Measurements from ENCODE around the gene INPP5D.

INPP5D gene

GRCh38 chr2:233201258-233202013 is 141.3 kb downstream of the INPP5D start:
- DNase-seq = no peak
- H3K9me3 ChIP-seq (ENCODE audit: insufficient read depth, low read length, severe bottlenecking) = no peaks in the 10 kb centered on the region

GRCh38 chr2:233202531-233202944 is 142.4 kb downstream of the INPP5D start:
- Histone ChIP-seq H2AFZ (ENCODE audit: low read depth, low read length) (no peak overlapping the region), H3K4me1 (ENCODE audit: insufficient read depth, low read length) (no peaks in the 10 kb centered on the region), H3K9ac (ENCODE audit: low read depth, low read length) (no peak overlapping the region), H3K27ac (ENCODE audit: low read length) (no peak overlapping the region), H3K79me2 (ENCODE audit: insufficient read depth, low read length) (no peaks in the 10 kb centered on the region), H3K36me3 (ENCODE audit: insufficient read depth, low read length) (peaks cover 39% of the 10 kb centered on the region), H3K4me2 (ENCODE audit: insufficient read depth, low read length) (no peak overlapping the region), H4K20me1 (ENCODE audit: insufficient read depth, low read length) (no peaks in the 10 kb centered on the region), H3K9me3 (ENCODE audit: insufficient read depth, low read length, severe bottlenecking) (no peaks in the 10 kb centered on the region), H3K4me3 (ENCODE audit: low read depth in 1 of 2, low read length in 2 of 2) (no peak overlapping the region), H3K27me3 (ENCODE audit: insufficient read depth, low read length, poor library complexity) (no peaks in the 10 kb centered on the region)
- no peak for TF ChIP-seq EZH2 (IDR thresholded peaks at IDR 0.05; ENCODE audit: borderline replicate concordance, low read depth, low read length, severe bottlenecking)
- TF ChIP-seq CTCF (IDR thresholded peaks at IDR 0.05; ENCODE audit: borderline replicate concordance, extremely low read depth, low read length, poor library complexity, severe bottlenecking) = no peak
- DNase-seq = no peak
- ATAC-seq (ENCODE audit: insufficient read depth, low read depth) = no peak

More at GRCh38 chr2:233201258-233202013, 141.3 kb downstream of the INPP5D start:
- Histone ChIP-seq H3K79me2 (ENCODE audit: insufficient read depth, low read length) (no peaks in the 10 kb centered on the region), H3K4me2 (ENCODE audit: insufficient read depth, low read length) (no peak overlapping the region), H3K27ac (ENCODE audit: low read length) (no peak overlapping the region), H3K9ac (ENCODE audit: low read depth, low read length) (no peak overlapping the region), H4K20me1 (ENCODE audit: insufficient read depth, low read length) (no peaks in the 10 kb centered on the region), H3K27me3 (ENCODE audit: insufficient read depth, low read length, poor library complexity) (no peaks in the 10 kb centered on the region), H3K36me3 (ENCODE audit: insufficient read depth, low read length) (peaks cover 44% of the 10 kb centered on the region), H3K4me1 (ENCODE audit: insufficient read depth, low read length) (no peaks in the 10 kb centered on the region), H2AFZ (ENCODE audit: low read depth, low read length) (no peak overlapping the region), H3K4me3 (ENCODE audit: low read depth in 1 of 2, low read length in 2 of 2) (no peak overlapping the region)
- TF ChIP-seq EZH2 (IDR thresholded peaks at IDR 0.05; ENCODE audit: borderline replicate concordance, low read depth, low read length, severe bottlenecking) (no peak), CTCF (IDR thresholded peaks at IDR 0.05; ENCODE audit: borderline replicate concordance, extremely low read depth, low read length, poor library complexity, severe bottlenecking) (no peak)
- ATAC-seq (ENCODE audit: insufficient read depth, low read depth) = no peak

GRCh38 chr2:233203060-233203459 is 142.9 kb downstream of the INPP5D start:
- ATAC-seq (ENCODE audit: insufficient read depth, low read depth) = no peak
- H3K9me3 ChIP-seq (ENCODE audit: insufficient read depth, low read length, severe bottlenecking) = no peaks in the 10 kb centered on the region
- H3K36me3 ChIP-seq (ENCODE audit: insufficient read depth, low read length) = peaks cover 34% of the 10 kb centered on the region
- H3K4me1 ChIP-seq (ENCODE audit: insufficient read depth, low read length) = no peaks in the 10 kb centered on the region
- DNase-seq = no peak
- H3K9ac ChIP-seq (ENCODE audit: low read depth, low read length) = no peak overlapping the region
- no peak overlapping the region for H3K27ac ChIP-seq (ENCODE audit: low read length)
- H4K20me1 ChIP-seq (ENCODE audit: insufficient read depth, low read length) = no peaks in the 10 kb centered on the region
- no peaks in the 10 kb centered on the region for H3K27me3 ChIP-seq (ENCODE audit: insufficient read depth, low read length, poor library complexity)
- no peak overlapping the region for H3K4me3 ChIP-seq (ENCODE audit: low read depth in 1 of 2, low read length in 2 of 2)
- H3K79me2 ChIP-seq (ENCODE audit: insufficient read depth, low read length) = no peaks in the 10 kb centered on the region
- TF ChIP-seq EZH2 (IDR thresholded peaks at IDR 0.05; ENCODE audit: borderline replicate concordance, low read depth, low read length, severe bottlenecking) (no peak), CTCF (IDR thresholded peaks at IDR 0.05; ENCODE audit: borderline replicate concordance, extremely low read depth, low read length, poor library complexity, severe bottlenecking) (no peak)
- H2AFZ ChIP-seq (ENCODE audit: low read depth, low read length) = no peak overlapping the region
- H3K4me2 ChIP-seq (ENCODE audit: insufficient read depth, low read length) = no peak overlapping the region
